B cell (primary cell): Measurements from ENCODE around the gene CECR2. TPM values are rescaled to one million over a fixed set of nuclear protein-coding genes. Genes with fewer than 3 reads are reported as not detected.

Source experiments
- ATAC-seq: fragments of 200-7000 bp; cut with Tn5 transposase; one replicate; pipeline ENCODE4 v1.10.0; 2021; ENCODE audit warnings: low read depth, mild to moderate bottlenecking, moderate number of reproducible peaks, moderate library complexity
- CTCF ChIA-PET: fragments of 350-600 bp; sonication (Branson Sonifier 250); formaldehyde crosslinking; loops from one replicate; lab custom pipeline; 2021; ENCODE audit warnings: antibody characterized with exemption, inconsistent platforms; lab: Charles Lee
- POLR2A ChIA-PET: fragments of 350-600 bp; sonication (Branson Sonifier 250); formaldehyde crosslinking; loops from one replicate; lab custom pipeline; 2021; ENCODE audit warnings: antibody characterized with exemption; lab: Charles Lee
- DNase-seq: peaks from one replicate; pipeline ENCODE4 v3.0.0; 2013
- H2AFZ ChIP-seq: 2 replicates; pipeline ENCODE4 v1.6.1; 2012; ENCODE audit warnings: mild to moderate bottlenecking, low read depth, low read length; ENCODE audit not compliant: insufficient read depth, poor library complexity, severe bottlenecking
- H3K27ac ChIP-seq, 2 donors: 1 replicate in 1 of 2; 2 replicates in 1 of 2; pipeline ENCODE4 v1.5.1; 2012 to 2013; ENCODE audit warnings: low read length in 2 of 2, mild to moderate bottlenecking in 2 of 2, moderate library complexity in 1 of 2
- H3K27me3 ChIP-seq, 4 experiments: fragments of 200-600 bp in 1 of 4; sonication (generic) in 1 of 4; replicated peaks in 1 of 4; 1 replicate in 2 of 4; 2 replicates in 2 of 4; pipeline versions ENCODE4 v1.6.1 to v1.7.0; 2013 to 2016; ENCODE audit warnings: low read length in 3 of 4, mild to moderate bottlenecking in 2 of 4, mixed read lengths in 1 of 4, moderate library complexity in 1 of 4; ENCODE audit not compliant: insufficient read depth in 4 of 4, control insufficient read depth in 3 of 4; ENCODE audit errors: control extremely low read depth in 1 of 4
- H3K36me3 ChIP-seq, 2 experiments: replicated peaks in 1 of 2; 1 replicate in 1 of 2; 2 replicates in 1 of 2; pipeline versions ENCODE4 v1.6.1 to v1.7.1; 2013; ENCODE audit warnings: low read length in 1 of 2; ENCODE audit not compliant: insufficient read depth in 2 of 2, control insufficient read depth in 1 of 2; ENCODE audit errors: control extremely low read depth in 1 of 2, extremely low read depth in 1 of 2
- H3K4me1 ChIP-seq, 2 donors: fragments of 200-600 bp in 1 of 2; sonication (generic) in 1 of 2; 1 replicate in 1 of 2; 2 replicates in 1 of 2; pipeline versions ENCODE4 v1.5.1 to v1.6.1; 2013 to 2017; ENCODE audit warnings: low read length in 2 of 2; ENCODE audit not compliant: control insufficient read depth in 2 of 2, insufficient read depth in 2 of 2
- H3K4me2 ChIP-seq: replicated peaks from 2 replicates; pipeline ENCODE3; 2012; ENCODE audit warnings: mild to moderate bottlenecking, low read depth, low read length; ENCODE audit not compliant: poor library complexity, severe bottlenecking
- H3K4me3 ChIP-seq, 5 experiments: fragments of 200-600 bp in 1 of 5; sonication (generic) in 1 of 5; 1 replicate in 3 of 5; 2 replicates in 2 of 5; pipeline versions ENCODE4 v1.5.1 to v1.7.0; 2011 to 2016; ENCODE audit warnings: low read length in 4 of 5, mild to moderate bottlenecking in 4 of 5, low read depth in 2 of 5, control low read depth in 1 of 5, moderate library complexity in 1 of 5; ENCODE audit not compliant: insufficient read depth in 1 of 5; ENCODE audit errors: control extremely low read depth in 1 of 5, extremely low read depth in 1 of 5
- H3K79me2 ChIP-seq: fragments of 200-600 bp; sonication (generic); one replicate; pipeline ENCODE4 v1.6.0; 2016; ENCODE audit warnings: low read length; ENCODE audit not compliant: control insufficient read depth, insufficient read depth
- H3K9ac ChIP-seq: fragments of 200-600 bp; sonication (generic); 2 replicates; pipeline ENCODE4 v1.6.1; 2017; ENCODE audit warnings: mild to moderate bottlenecking, low read length, moderate library complexity
- H3K9me3 ChIP-seq, 3 donors: one replicate each; pipeline versions ENCODE4 v1.6.1 to v1.7.1; 2013; ENCODE audit warnings: low read length in 2 of 3; ENCODE audit not compliant: control insufficient read depth in 2 of 3, insufficient read depth in 1 of 3; ENCODE audit errors: control extremely low read depth in 1 of 3
- H4K20me1 ChIP-seq: 2 replicates; pipeline ENCODE4 v1.6.0; 2012; ENCODE audit warnings: mild to moderate bottlenecking, low read length; ENCODE audit not compliant: insufficient read depth, control insufficient read depth, poor library complexity, severe bottlenecking
- H3K27ac Mint-ChIP-seq: one replicate; pipeline ENCODE4 v1.8.0; 2021; ENCODE audit warnings: mixed read lengths
- H3K27me3 Mint-ChIP-seq: one replicate; pipeline ENCODE4 v1.8.0; 2021; ENCODE audit warnings: mixed read lengths
- H3K4me1 Mint-ChIP-seq: one replicate; pipeline ENCODE4 v1.8.0; 2021; ENCODE audit warnings: mixed read lengths
- H3K4me3 Mint-ChIP-seq: one replicate; pipeline ENCODE4 v1.8.0; 2021; ENCODE audit warnings: mixed read lengths
- H3K9me3 Mint-ChIP-seq: one replicate; pipeline ENCODE4 v1.8.0; 2022; ENCODE audit warnings: mixed read lengths; ENCODE audit not compliant: insufficient read depth
- CTCF ChIP-seq: fragments of 200-600 bp; IDR thresholded peaks from one replicate; pipeline ENCODE4 v1.8.0; 2022; ENCODE audit warnings: antibody characterized with exemption, mild to moderate bottlenecking
- EZH2 ChIP-seq: IDR thresholded peaks from 2 replicates; pipeline ENCODE4 v1.6.1; 2012; ENCODE audit warnings: borderline replicate concordance, low read depth, mild to moderate bottlenecking, moderate library complexity, low read length; ENCODE audit not compliant: insufficient read depth, poor library complexity, severe bottlenecking
- WGBS: methylation state at CpG from one replicate; pipeline ENCODE4 v1.1.5; 2013; ENCODE audit warnings: missing lambda C conversion rate; ENCODE audit not compliant: insufficient coverage; 5-methylcytosine and 5-hydroxymethylcytosine counted together
- intact Hi-C: fragments of 100-400 bp; cut with micrococcal nuclease; formaldehyde crosslinking; loops from one replicate; pipeline ENCODE4 v1.10.0; 2022
- polyA plus RNA-seq: library from polyadenylated mRNA; depleted of rRNA; stranded (reverse); fragments of >200 nt; gene quantifications from 2 replicates; pipeline ENCODE4 v1.2.3, GENCODE V29; 2012
- total RNA-seq, 2 donors: library from RNA; stranded (reverse); fragments of 120-200 nt in 1 of 2; gene quantifications; 1 replicate in 1 of 2; 2 replicates in 1 of 2; pipeline versions ENCODE4 v1.2.3 to v1.2.4, GENCODE V29; 2013 to 2022

The CECR2 gene
- total and polyA plus RNA-seq, 2 donors (not counting 1 experiment from before 2014, with no cell fraction given): 0.13 to 6.6 TPM

- 82% methylated on average over 2 of the region's 4 CpGs for WGBS
- ATAC-seq: no peak
- Histone ChIP-seq H2AFZ (no peak overlapping the region), H4K20me1 (no peaks in the 10 kb centered on the region), H3K4me3 (no peak overlapping the region), H3K9me3 (no peaks in the 10 kb centered on the region), H3K27ac (no peak overlapping the region), H3K4me2 (no peak overlapping the region), H3K27me3 (no peaks in the 10 kb centered on the region), H3K9ac (no peak overlapping the region), H3K4me1 (no peaks in the 10 kb centered on the region), H3K79me2 (no peaks in the 10 kb centered on the region), H3K36me3 (no peaks in the 10 kb centered on the region)
- Mint-ChIP-seq H3K27ac (no peak overlapping the region), H3K4me1 (no peaks in the 10 kb centered on the region), H3K9me3 (no peaks in the 10 kb centered on the region), H3K27me3 (peaks cover 4% of the 10 kb centered on the region), H3K4me3 (no peak overlapping the region)
- DNase-seq: no peak
- intact Hi-C loops: no loop called here
- TF ChIP-seq CTCF (no peak), EZH2 (no peak)
- CTCF ChIA-PET: interaction anchor here (0.7 kb wide), 1 partner anchor 400 kb away, joined by 3 read pairs; no protein-coding TSS in a partner anchor
- POLR2A ChIA-PET: no interaction called here
Observed at GRCh38 chr22:17322511-17322910, 46.7 kb upstream of the CECR2 start.

GRCh38 chr22:17331690-17332089 lies 37.6 kb upstream of the CECR2 start:
- H3K27me3 ChIP-seq: no peaks in the 10 kb centered on the region
- 98% methylated on average over 5 of the region's 9 CpGs for WGBS
- intact Hi-C loops: no loop called here
- no peak for DNase-seq
- Mint-ChIP-seq H3K9me3 (no peaks in the 10 kb centered on the region), H3K27me3 (no peaks in the 10 kb centered on the region), H3K27ac (no peak overlapping the region), H3K4me1 (peaks cover 2% of the 10 kb centered on the region), H3K4me3 (no peak overlapping the region)
- no peaks in the 10 kb centered on the region for H4K20me1 ChIP-seq
- H3K4me2 ChIP-seq: no peak overlapping the region
- no peak overlapping the region for H3K4me3 ChIP-seq
- TF ChIP-seq EZH2 (no peak), CTCF (no peak)
- no peak overlapping the region for H3K27ac ChIP-seq
- no peak overlapping the region for H2AFZ ChIP-seq
- no peaks in the 10 kb centered on the region for H3K36me3 ChIP-seq
- peaks cover 0 to 3% of the 10 kb centered on the region in 2 donors for H3K4me1 ChIP-seq
- ChIA-PET POLR2A (no interaction called here), CTCF (no interaction called here)
- no peaks in the 10 kb centered on the region for H3K9me3 ChIP-seq
- no peak overlapping the region for H3K9ac ChIP-seq
- no peaks in the 10 kb centered on the region for H3K79me2 ChIP-seq
- no peak for ATAC-seq
